ENCODE results near the gene DNAJC4.

- no peak for TF ChIP-seq CTCF (conservative IDR thresholded peaks at IDR 0.05)
- TF ChIP-seq ZFX (IDR thresholded peaks at IDR 0.05), result no peak
These were observed 11.4 kb downstream of the DNAJC4 start for GRCh38 chr11:64241491-64242374.
